Right cardiac atrium (tissue), 5 donors: Measurements from ENCODE around the gene SLC27A5. TPM values are rescaled to one million over a fixed set of nuclear protein-coding genes. Genes with fewer than 3 reads are reported as not detected.
"Not testable (repeated sequence)": the region's sequence is repeated elsewhere in the genome, so short reads cannot be mapped to it uniquely, and the experiment has no call there.

Experiments
- ATAC-seq, 2 donors: fragments of 200-7000 bp; cut with Tn5 transposase; one replicate each; pipeline versions ENCODE4 v1.8.0 to v1.9.1; 2020; ENCODE audit warnings: moderate library complexity in 2 of 2, mild to moderate bottlenecking in 1 of 2
- DNase-seq, 3 donors: peaks; one replicate each; pipeline ENCODE4 v3.0.0-alpha.2; 2020
- H3K27ac ChIP-seq: one replicate; pipeline ENCODE4 v1.5.1; 2013; ENCODE audit warnings: mild to moderate bottlenecking, low read length, control low read depth, moderate library complexity
- H3K27me3 ChIP-seq: one replicate; pipeline ENCODE4 v1.6.1; 2013; ENCODE audit not compliant: control insufficient read depth, insufficient read depth
- H3K4me1 ChIP-seq: one replicate; pipeline ENCODE4 v1.6.1; 2013; ENCODE audit warnings: low read length; ENCODE audit not compliant: control insufficient read depth, insufficient read depth
- H3K4me3 ChIP-seq: one replicate; pipeline ENCODE4 v1.5.1; 2013; ENCODE audit warnings: low read length, control low read depth
- H3K9me3 ChIP-seq: one replicate; pipeline ENCODE4 v1.6.1; 2013; ENCODE audit warnings: low read length; ENCODE audit not compliant: control insufficient read depth
- WGBS: extraction: QIAGEN DNeasy Blood & Tissue Kit; methylation state at CpG from one replicate; pipeline ENCODE4 v1.1.7; 2013; 5-methylcytosine and 5-hydroxymethylcytosine counted together
- intact Hi-C, 4 donors: fragments of 100-400 bp; cut with DNase I; formaldehyde crosslinking; loops; one replicate each; pipeline versions ENCODE4 v1.11.0 to v1.14.0; 2022 to 2023
- polyA plus RNA-seq: library from polyadenylated mRNA; stranded (reverse); fragments of 200-250 nt; gene quantifications from one replicate; pipeline ENCODE4 v1.2.3, GENCODE V29; 2013
- total RNA-seq, 4 donors: library from RNA; stranded (reverse); fragmentation: NEBNext Ultra II Directional; extraction: Animal tissue kit (Norgen Biotek cat#: 25700); gene quantifications; one replicate each; pipeline ENCODE4 v1.2.1, GENCODE V29; 2021
- donor health status: healthy with polysubstance abuse.
- donor health status: DM: no; HTN: yes; CAD: no.
- donor health status: DM: no; HTN: no; CAD: no.
- donor health status: DM: no; HTN: yes; CAD: no; lungs with severe emphysema.
- donor health status: DM: yes; HTN: yes; CAD: no.

SLC27A5 gene
- total and polyA plus RNA-seq, 5 donors, result 5.3 to 8.1 (median 7.6) TPM

GRCh38 chr19:58548859-58549663, 37.3 kb upstream of the SLC27A5 start:
- intact Hi-C loops, result no loop called here
- H3K4me1 ChIP-seq, result peaks cover 16% of the 10 kb centered on the region
- H3K9me3 ChIP-seq, result no peaks in the 10 kb centered on the region
- ATAC-seq (no peak), DNase-seq (no peak)
- no peak overlapping the region for H3K27ac ChIP-seq
- no peaks in the 10 kb centered on the region for H3K27me3 ChIP-seq
- 90% methylated on average over 20 of the region's 20 CpGs for WGBS
- no peak overlapping the region for H3K4me3 ChIP-seq

DNA sequence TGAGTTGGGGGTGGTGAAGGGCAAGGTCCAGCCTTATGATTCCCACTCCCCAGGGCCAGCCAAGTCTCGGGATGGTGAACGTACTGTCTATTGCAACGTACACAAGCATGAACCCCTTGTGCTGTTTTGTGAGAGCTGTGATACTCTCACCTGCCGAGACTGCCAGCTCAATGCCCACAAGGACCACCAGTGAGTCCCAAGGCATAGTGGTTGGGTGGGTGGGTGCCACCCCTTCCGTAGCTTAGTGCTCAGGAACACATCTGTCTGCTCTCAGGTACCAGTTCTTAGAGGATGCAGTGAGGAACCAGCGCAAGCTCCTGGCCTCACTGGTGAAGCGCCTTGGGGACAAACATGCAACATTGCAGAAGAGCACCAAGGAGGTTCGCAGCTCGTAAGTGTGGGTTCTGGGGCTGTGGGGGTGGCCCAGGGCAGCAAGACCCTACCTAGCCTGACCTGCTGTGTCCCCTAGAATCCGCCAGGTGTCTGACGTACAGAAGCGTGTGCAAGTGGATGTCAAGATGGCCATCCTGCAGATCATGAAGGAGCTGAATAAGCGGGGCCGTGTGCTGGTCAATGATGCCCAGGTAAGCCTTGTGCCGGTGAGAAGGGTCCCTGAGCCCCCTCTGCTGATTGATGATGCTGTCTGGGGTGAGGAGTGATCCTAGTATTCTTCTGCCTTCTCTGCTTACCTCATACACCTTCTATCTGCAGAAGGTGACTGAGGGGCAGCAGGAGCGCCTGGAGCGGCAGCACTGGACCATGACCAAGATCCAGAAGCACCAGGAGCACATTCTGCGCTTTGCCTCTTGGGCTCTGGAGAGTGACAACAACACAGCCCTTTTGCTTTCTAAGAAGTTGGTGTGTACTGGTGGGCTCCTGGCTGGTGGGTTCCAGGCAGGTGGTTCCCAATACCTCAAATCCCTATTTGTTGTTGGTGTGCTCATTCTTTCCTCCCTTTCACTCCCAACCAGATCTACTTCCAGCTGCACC, 35.8 kb upstream of the SLC27A5 start:
- Histone ChIP-seq H3K9me3 (no peaks in the 10 kb centered on the region), H3K27me3 (no peaks in the 10 kb centered on the region), H3K4me3 (no peak overlapping the region), H3K4me1 (peaks cover 11% of the 10 kb centered on the region), H3K27ac (no peak overlapping the region)
- 88% methylated on average over 18 of the region's 18 CpGs for WGBS
- intact Hi-C loops, result no loop called here
- DNase-seq, result no peak
- ATAC-seq, result no peak

GRCh38 chr19:58546019-58546530, 34.3 kb upstream of the SLC27A5 start:
- ATAC-seq, result no peak
- no peak for DNase-seq
- no peaks in the 10 kb centered on the region for H3K9me3 ChIP-seq
- no peak overlapping the region for H3K27ac ChIP-seq
- H3K4me3 ChIP-seq, result peak overlapping the region; percentile 79
- H3K27me3 ChIP-seq, result no peaks in the 10 kb centered on the region
- H3K4me1 ChIP-seq, result peaks cover 11% of the 10 kb centered on the region
- intact Hi-C loops, result no loop called here
- WGBS, result 26% methylated on average over 1 of the region's 1 CpG

DNA sequence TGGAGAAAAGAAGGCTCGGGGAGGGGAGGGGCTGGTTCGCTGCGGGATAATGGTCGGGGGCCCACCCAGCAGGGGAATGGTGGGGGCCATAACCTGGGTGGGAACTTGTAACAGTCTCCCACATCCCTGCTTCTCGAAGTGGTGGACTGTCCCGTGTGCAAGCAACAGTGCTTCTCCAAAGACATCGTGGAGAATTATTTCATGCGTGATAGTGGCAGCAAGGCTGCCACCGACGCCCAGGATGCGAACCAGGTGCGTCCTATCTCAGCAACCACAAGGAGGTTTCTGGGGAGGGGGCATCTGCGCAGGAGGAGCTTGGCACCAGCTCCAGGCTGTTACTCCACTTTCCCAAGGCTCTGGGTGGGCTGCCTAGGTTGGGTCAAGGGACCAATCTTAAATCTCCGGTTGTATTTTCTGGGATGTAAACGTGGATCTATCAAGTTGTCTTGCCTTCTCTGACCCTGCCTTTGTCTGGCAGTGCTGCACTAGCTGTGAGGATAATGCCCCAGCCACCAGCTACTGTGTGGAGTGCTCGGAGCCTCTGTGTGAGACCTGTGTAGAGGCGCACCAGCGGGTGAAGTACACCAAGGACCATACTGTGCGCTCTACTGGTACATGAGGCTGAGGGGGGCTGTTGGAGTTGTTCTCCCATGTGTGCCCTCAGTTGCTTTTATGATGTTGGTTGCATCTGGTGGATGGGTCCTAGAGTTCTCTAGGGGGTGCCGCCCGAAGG, 33.7 kb upstream of the SLC27A5 start:
- intact Hi-C loops, result no loop called here
- Histone ChIP-seq H3K27ac (no peak overlapping the region), H3K4me1 (peaks cover 11% of the 10 kb centered on the region), H3K4me3 (peak overlapping the region; percentile 79), H3K27me3 (no peaks in the 10 kb centered on the region), H3K9me3 (no peaks in the 10 kb centered on the region)
- ATAC-seq (no peak), DNase-seq (no peak)
- 7% methylated on average over 21 of the region's 21 CpGs for WGBS

DNA sequence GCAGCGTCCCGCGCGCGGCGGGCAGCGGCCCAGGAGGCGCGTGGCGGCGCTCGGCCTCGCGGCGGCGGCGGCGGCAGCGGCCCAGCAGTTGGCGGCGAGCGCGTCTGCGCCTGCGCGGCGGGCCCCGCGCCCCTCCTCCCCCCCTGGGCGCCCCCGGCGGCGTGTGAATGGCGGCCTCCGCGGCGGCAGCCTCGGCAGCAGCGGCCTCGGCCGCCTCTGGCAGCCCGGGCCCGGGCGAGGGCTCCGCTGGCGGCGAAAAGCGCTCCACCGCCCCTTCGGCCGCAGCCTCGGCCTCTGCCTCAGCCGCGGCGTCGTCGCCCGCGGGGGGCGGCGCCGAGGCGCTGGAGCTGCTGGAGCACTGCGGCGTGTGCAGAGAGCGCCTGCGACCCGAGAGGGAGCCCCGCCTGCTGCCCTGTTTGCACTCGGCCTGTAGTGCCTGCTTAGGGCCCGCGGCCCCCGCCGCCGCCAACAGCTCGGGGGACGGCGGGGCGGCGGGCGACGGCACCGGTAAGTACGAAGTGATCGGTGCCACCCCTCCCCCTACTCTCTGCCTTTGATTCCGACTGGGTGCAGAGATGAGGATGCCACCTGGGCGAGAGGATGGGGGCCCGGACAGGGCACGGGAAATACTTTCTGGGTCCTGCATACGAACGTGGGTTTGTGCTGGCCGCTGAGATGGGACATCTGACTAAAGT, 32.9 kb upstream of the SLC27A5 start:
- under 1% methylated on average over 87 of the region's 92 CpGs for WGBS
- Histone ChIP-seq H3K9me3 (no peaks in the 10 kb centered on the region), H3K27ac (peak overlapping the region; percentile 87), H3K27me3 (no peaks in the 10 kb centered on the region), H3K4me1 (peaks cover 11% of the 10 kb centered on the region), H3K4me3 (peak overlapping the region; percentile 79)
- intact Hi-C loops, result no loop called here
- DNase-seq (peak in 1 of 3 donors; percentile 91), ATAC-seq (peak; percentile 0 to 2)

- Histone ChIP-seq H3K4me3 (peak within 1 kb of the TSS; percentile 79), H3K27ac (peak within 1 kb of the TSS; percentile 98), H3K4me1 (peaks cover 11% of the 10 kb centered on the region), H3K9me3 (no peaks in the 10 kb centered on the region), H3K27me3 (no peaks in the 10 kb centered on the region)
- DNase-seq (peak; percentile 99 to 100 (median 99)), ATAC-seq (peak; percentile 98)
- intact Hi-C loops, result no loop called here
- WGBS, result under 1% methylated on average over 73 of the region's 73 CpGs
These were observed 32.2 kb upstream of the SLC27A5 start, which contains the start of gene TRIM28 for GRCh38 chr19:58543826-58544590. Gene TRIM28 (plus strand): TSS chr19:58544064. CDS start chr19:58544758, 694 bp downstream.

GRCh38 chr19:58542641-58543372, 31.0 kb upstream of the SLC27A5 start:
- H3K27me3 ChIP-seq, intact Hi-C loops, H3K27ac ChIP-seq, DNase-seq, H3K4me3 ChIP-seq, H3K9me3 ChIP-seq, ATAC-seq: not testable (repeated sequence)
- peaks cover 11% of the 10 kb centered on the region for H3K4me1 ChIP-seq
- WGBS, result 81% methylated on average over 18 of the region's 18 CpGs

- intact Hi-C loops, H3K4me3 ChIP-seq, H3K9me3 ChIP-seq, H3K27me3 ChIP-seq, ATAC-seq, DNase-seq, H3K27ac ChIP-seq, H3K4me1 ChIP-seq: not testable (repeated sequence)
These were observed 27.4 kb upstream of the SLC27A5 start for GRCh38 chr19:58539169-58539559.
